OCI-LY3 (cell line): Measurements from ENCODE around the gene OSCP1.

Source experiments
- EZH2phosphoT487 ChIP-seq: fragments of 200-600 bp; shearing (Covaris generic); IDR thresholded peaks from 2 replicates; pipeline ENCODE4 v1.6.1; 2018; ENCODE audit warnings: antibody characterized with exemption, mixed run types, low read depth
- TF ChIP-seq, protein P1 (sequence below): fragments of 200-600, 300-600 bp; sonication (generic); IDR thresholded peaks from 2 replicates; pipeline ENCODE4 v1.5.1; 2014; ENCODE audit warnings: antibody characterized with exemption, low read length, low read depth

DNA sequence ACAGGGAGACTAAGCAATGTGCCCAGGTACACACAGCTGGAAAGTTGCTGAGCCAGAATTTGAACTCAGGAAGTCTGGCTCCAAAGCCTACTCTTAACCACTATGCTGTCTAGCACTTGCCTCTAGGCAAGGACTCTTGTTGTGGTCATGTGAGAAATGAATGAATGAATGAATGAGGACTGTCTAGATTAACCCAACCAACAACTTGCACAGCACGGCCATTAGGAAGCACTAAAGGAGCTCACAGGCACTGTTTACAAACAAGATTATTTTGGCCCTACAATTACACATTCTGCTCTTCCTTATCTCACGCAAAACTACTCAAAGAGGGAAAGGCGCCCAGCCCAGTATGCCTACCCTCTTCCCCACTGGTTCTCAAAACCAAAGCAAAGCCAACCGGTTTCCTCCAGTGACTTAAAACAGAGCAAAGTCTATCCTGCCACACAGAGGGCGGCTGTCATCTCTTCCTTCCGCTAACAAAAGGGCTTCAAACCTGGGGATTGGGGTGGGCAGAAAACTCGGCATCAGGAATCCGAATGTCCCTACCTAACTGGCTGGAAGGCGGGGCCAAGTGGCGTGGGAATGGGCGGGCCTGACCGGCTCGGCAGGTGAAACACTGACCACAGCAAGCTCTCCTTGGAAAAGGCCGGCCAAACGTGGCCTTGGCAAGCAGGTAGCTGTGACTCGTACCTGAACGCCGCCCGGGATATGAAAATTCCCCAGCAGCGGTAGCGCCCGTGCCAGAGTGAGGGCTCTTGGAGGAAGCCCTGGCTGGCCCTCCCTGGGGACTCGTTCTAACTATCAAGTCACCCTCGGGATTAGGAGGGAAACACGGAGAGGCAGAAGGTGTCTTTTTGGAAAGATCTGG is 65.5 kb downstream of the OSCP1 start:
- TF ChIP-seq, protein P1, sequence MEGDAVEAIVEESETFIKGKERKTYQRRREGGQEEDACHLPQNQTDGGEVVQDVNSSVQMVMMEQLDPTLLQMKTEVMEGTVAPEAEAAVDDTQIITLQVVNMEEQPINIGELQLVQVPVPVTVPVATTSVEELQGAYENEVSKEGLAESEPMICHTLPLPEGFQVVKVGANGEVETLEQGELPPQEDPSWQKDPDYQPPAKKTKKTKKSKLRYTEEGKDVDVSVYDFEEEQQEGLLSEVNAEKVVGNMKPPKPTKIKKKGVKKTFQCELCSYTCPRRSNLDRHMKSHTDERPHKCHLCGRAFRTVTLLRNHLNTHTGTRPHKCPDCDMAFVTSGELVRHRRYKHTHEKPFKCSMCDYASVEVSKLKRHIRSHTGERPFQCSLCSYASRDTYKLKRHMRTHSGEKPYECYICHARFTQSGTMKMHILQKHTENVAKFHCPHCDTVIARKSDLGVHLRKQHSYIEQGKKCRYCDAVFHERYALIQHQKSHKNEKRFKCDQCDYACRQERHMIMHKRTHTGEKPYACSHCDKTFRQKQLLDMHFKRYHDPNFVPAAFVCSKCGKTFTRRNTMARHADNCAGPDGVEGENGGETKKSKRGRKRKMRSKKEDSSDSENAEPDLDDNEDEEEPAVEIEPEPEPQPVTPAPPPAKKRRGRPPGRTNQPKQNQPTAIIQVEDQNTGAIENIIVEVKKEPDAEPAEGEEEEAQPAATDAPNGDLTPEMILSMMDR = no peak
- TF ChIP-seq EZH2phosphoT487 = no peak
